ENCODE data around the gene ING4. TPM values are rescaled to one million over a fixed set of nuclear protein-coding genes. Genes with fewer than 3 reads are reported as not detected.
"Not testable (repeated sequence)": the region's sequence is repeated elsewhere in the genome, so short reads cannot be mapped to it uniquely, and the experiment has no call there.

Gene ING4
- 10 to 100 TPM; 24.3 to 79.6 (median 33.8) TPM for total RNA-seq

- no peaks in the 10 kb centered on the region for H3K27me3 ChIP-seq
- no peaks in the 10 kb centered on the region for H3K9me3 ChIP-seq
- H3K4me3 ChIP-seq, result peak within 1 kb of the TSS; percentile 70 to 89 (median 76)
- ATAC-seq (ENCODE audit: low FRiP score in 2 of 2) (peak; percentile 100), DNase-seq (peak; percentile 96 to 99)
- H3K36me3 ChIP-seq, result peaks cover under 1 to 31% (median 17%) of the 10 kb centered on the region in 4 donors
- peaks cover 12 to 14% (median 12%) of the 10 kb centered on the region in 4 donors for H3K4me1 ChIP-seq
- 2% methylated on average over 35 to 37 of the region's 37 CpGs for WGBS, 2 donors
- H3K27ac ChIP-seq, result peak within 1 kb of the TSS; percentile 68 to 87 (median 84)
- peak in 1 of 6 experiments; percentile 4 for TF ChIP-seq CTCF (IDR thresholded peaks at IDR 0.05)
- peak in 2 of 4 donors; percentile 21 to 62 for TF ChIP-seq POLR2A (IDR thresholded peaks at IDR 0.05)
- peak; percentile 77 to 89 for TF ChIP-seq POLR2AphosphoS5 (IDR thresholded peaks at IDR 0.05)
- peak in 2 of 4 donors; percentile 51 to 52 for TF ChIP-seq EP300 (IDR thresholded peaks at IDR 0.05)
Observed at GRCh38 chr12:6662906-6663742, at the start of gene ING4. Gene ING4 (minus strand): TSS chr12:6663119. CDS start chr12:6663101, 18 bp downstream.

- Histone ChIP-seq H3K4me3 (no peak overlapping the region), H3K27ac (no peak overlapping the region), H3K4me1 (no peaks in the 10 kb centered on the region), H3K27me3 (peaks cover 0 to 1% (median 0%) of the 10 kb centered on the region in 4 donors), H3K9me3 (no peaks in the 10 kb centered on the region), H3K36me3 (no peaks in the 10 kb centered on the region)
- no peak for TF ChIP-seq POLR2AphosphoS5 (IDR thresholded peaks at IDR 0.05)
- no peak for TF ChIP-seq POLR2A (IDR thresholded peaks at IDR 0.05)
- DNase-seq, result no peak
- 71 to 87% methylated on average over 16 of the region's 16 CpGs for WGBS, 2 donors
- no peak for ATAC-seq (ENCODE audit: low FRiP score in 2 of 2)
Observed at GRCh38 chr12:6708960-6709394, 46.1 kb upstream of the ING4 start.

- H3K9me3 ChIP-seq; ATAC-seq (ENCODE audit: low FRiP score in 2 of 2); H3K27ac ChIP-seq; H3K4me3 ChIP-seq; H3K27me3 ChIP-seq; H3K36me3 ChIP-seq; H3K4me1 ChIP-seq: not testable (repeated sequence)
- DNase-seq, result peak in 1 of 2 donors; percentile 69
- 96% methylated on average over 12 of the region's 21 CpGs; no CpG with 5 or more reads in 1 of the 2 donors for WGBS, 2 donors
Observed at GRCh38 chr12:6708351-6708750, 45.4 kb upstream of the ING4 start.

GRCh38 chr12:6703631-6704030 lies 40.7 kb upstream of the ING4 start:
- no peak for TF ChIP-seq CTCF (IDR thresholded peaks at IDR 0.05)
- no peak for TF ChIP-seq EP300 (IDR thresholded peaks at IDR 0.05)
- TF ChIP-seq POLR2A (IDR thresholded peaks at IDR 0.05), result no peak
- no peak for TF ChIP-seq POLR2AphosphoS5 (IDR thresholded peaks at IDR 0.05)
- no peaks in the 10 kb centered on the region for H3K9me3 ChIP-seq
- no peak overlapping the region for H3K27ac ChIP-seq
- no peak overlapping the region for H3K4me3 ChIP-seq
- peaks cover 11 to 19% (median 14%) of the 10 kb centered on the region in 4 donors for H3K4me1 ChIP-seq
- H3K36me3 ChIP-seq, result no peaks in the 10 kb centered on the region
- no peak for ATAC-seq (ENCODE audit: low FRiP score in 2 of 2)
- no peak for DNase-seq
- H3K27me3 ChIP-seq, result peaks cover 0 to 41% (median 22%) of the 10 kb centered on the region in 4 donors
- WGBS, 2 donors, result 10 to 13% methylated on average over 8 to 9 of the region's 10 CpGs

- ATAC-seq (ENCODE audit: low FRiP score in 2 of 2) (no peak), DNase-seq (no peak)
- 32 to 33% methylated on average over 13 of the region's 13 CpGs for WGBS, 2 donors
- Histone ChIP-seq H3K36me3 (no peaks in the 10 kb centered on the region), H3K27me3 (peaks cover 0 to 43% (median 22%) of the 10 kb centered on the region in 4 donors), H3K9me3 (no peaks in the 10 kb centered on the region), H3K4me3 (peak overlapping the region in 3 of 4 donors; percentile 37 to 50 (median 43)), H3K27ac (no peak overlapping the region), H3K4me1 (peaks cover 11 to 19% (median 14%) of the 10 kb centered on the region in 4 donors)
- no peak for TF ChIP-seq CTCF (IDR thresholded peaks at IDR 0.05)
- TF ChIP-seq EP300 (IDR thresholded peaks at IDR 0.05), result no peak
- no peak for TF ChIP-seq POLR2A (IDR thresholded peaks at IDR 0.05)
Observed at GRCh38 chr12:6701078-6701768, 38.3 kb upstream of the ING4 start.

Measured in upper lobe of left lung (tissue), 6 donors.